ENCODE data around the gene USP26.
"Not testable (repeated sequence)": the region's sequence is repeated elsewhere in the genome, so short reads cannot be mapped to it uniquely, and the experiment has no call there.

Gene USP26

DNA sequence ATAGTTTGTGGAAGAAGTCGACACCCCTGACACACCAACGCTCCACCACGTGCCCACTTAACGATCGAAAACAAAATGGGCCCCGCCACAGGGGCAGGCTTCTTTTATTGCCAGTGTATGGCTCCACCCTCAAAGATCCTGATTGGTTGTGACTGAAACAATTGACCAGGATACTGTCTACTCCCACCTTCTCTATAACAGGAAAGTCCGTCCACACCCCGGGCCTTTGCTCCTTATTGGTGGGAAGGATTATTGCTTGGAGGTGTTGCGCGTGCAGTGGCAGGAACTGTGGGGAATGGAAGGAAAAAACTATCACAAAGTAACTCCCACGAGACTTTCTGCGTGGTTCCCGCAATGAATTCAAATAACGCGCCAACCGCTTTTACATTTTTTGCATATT is at the start of gene USP26:
Gene USP26, minus strand, starts transcription at position 79 of the 400 bp plus-strand sequence. CDS start 68,889 bp downstream, outside the sequence.
- DNase-seq, result no peak

DNA sequence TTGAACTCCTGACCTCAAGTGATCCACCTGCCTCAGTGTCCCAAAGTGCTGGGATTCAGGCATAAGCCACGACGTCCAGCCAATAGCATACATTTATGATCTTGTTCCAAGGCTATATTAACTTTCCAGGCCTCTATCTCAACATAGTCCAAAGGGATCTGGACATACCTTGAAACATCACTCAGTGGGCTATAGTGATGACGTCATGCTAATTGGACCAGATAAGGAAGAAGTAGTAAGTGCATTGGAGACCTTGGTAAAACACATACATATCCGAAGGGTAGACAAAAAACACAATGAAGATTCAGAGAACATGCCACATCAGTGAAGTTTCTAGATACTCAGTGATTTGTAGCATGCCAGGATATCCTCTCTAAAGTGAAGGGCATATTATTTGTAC is 37.4 kb upstream of the USP26 start:
- no peak for DNase-seq

GRCh38 chrX:133120406-133120805 is 23.5 kb upstream of the USP26 start:
- DNase-seq, result no peak

DNA sequence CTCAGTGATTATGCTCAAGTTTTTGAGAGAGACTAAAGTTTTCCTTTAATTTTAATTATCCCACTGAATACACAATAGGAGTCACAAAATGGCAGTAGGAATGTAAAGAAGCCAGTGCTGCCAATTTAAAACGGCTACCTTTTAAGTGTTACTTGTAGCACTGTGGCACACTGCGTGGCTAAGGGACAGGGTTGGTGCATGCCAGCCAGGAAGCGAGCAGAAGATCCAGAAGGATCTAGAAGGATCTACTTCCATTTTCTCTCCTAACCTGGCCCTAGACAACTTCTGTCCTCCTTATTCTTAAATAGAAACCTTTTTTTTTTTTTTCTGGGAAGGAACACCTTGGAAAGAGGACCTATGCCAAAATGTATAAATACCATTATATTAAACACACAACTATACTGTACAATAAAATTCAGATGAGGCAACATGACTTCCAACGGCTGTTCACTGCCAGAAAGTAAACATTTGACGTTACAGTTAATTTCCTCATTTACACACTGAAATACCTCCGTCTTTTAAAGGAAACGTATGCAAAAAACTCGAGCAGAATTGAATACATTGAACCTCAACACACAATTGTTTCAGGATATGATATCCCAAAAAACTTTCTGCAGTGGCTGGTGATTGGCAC is 2.7 kb downstream of the USP26 start:
- no peak for DNase-seq

- DNase-seq, result no peak
These were observed 6.6 kb downstream of the USP26 start for GRCh38 chrX:133090236-133090809.

DNA sequence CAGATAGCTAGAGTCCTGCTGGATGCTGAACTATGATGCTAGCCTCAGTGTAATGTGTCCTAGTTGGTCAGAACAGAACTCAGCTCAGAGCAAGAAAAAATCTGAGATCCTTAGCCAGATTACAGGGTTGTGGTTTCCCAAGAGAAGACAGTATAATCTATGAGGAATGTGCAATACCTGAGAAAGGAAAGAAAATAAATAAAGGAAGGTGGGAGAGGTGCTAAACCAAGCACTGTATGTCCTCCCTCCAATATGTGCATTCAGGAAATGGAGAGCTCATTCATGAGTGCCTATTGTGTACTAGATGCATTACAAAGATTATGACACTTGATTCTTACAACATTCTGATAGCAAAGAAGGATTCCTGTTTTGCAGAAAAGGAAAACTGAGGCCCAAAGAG is 7.5 kb downstream of the USP26 start:
- no peak for DNase-seq

- no peak for DNase-seq
These were observed 11.1 kb downstream of the USP26 start for GRCh38 chrX:133085785-133086184.

GRCh38 chrX:133085056-133085455 is 11.9 kb downstream of the USP26 start:
- DNase-seq, result not testable (repeated sequence)

- DNase-seq, result no peak
These were observed 13.0 kb downstream of the USP26 start for GRCh38 chrX:133083899-133084298.

- no peak for DNase-seq
These were observed 14.9 kb downstream of the USP26 start for GRCh38 chrX:133081990-133082389.

DNA sequence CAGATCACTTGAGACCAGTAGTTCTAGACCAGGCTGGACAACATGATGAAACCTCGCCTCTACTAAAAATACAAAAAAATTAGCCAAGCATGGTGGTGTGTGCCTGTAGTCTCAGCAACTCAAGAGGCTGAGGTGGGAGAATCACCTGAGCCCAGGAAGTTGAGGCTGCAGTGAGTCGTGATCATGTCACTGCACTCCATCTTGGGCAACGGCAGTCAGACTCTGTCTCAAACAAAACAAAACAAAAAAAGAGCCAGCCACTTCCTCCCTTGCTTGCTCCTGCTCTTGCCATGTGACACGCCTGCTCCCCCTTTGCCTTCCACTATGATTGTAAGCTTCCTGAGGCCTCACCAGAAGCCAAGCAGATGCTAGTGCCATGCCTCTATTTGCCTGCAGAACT is 19.1 kb downstream of the USP26 start:
- DNase-seq, result not testable (repeated sequence)

DNA sequence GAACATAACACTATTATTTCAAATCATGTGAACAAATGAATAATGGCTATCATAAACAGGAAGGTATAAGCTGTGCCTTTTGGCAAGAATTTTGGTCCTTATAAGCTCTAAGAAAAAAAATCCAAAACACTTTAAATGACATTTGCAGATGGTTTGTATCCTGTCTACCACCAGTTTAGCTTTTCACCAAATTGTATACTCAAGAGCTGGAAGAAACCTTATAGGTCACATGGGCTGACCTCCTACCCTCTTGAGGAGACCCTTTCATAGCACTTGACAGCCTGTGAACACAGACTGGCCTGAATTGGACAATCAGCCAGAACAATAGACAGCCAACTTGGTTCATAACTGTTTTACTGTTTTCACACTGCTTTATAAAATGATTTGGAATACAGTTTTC is 24.3 kb downstream of the USP26 start:
- DNase-seq, result no peak

DNA sequence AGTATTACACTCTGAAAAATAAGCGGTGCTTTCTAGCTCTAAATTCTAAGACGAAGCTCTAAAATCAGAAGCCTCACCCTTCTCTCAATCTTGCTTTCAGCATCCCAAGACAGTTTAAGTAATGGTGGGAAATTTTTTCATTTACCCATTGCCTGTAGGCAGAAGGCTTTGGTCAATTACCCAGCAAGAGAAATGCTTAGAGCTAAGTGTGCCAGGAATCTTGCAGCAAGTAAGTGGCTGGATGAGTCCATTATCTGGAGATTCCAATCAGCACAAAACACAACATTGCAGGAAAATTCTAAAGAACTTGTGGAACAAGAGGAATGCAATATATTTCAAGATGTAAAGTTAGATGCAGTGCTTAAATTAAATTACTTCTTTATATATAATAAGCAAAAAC is 28.4 kb downstream of the USP26 start:
- DNase-seq, result no peak

- DNase-seq, result no peak
These were observed 40.6 kb downstream of the USP26 start for GRCh38 chrX:133056341-133056740.

GRCh38 chrX:133054761-133055405 is 42.0 kb downstream of the USP26 start:
- no peak for DNase-seq

- no peak for DNase-seq
These were observed 42.9 kb downstream of the USP26 start for GRCh38 chrX:133053861-133054598.

- DNase-seq, result no peak
These were observed 48.2 kb downstream of the USP26 start for GRCh38 chrX:133048751-133049150.

DNA sequence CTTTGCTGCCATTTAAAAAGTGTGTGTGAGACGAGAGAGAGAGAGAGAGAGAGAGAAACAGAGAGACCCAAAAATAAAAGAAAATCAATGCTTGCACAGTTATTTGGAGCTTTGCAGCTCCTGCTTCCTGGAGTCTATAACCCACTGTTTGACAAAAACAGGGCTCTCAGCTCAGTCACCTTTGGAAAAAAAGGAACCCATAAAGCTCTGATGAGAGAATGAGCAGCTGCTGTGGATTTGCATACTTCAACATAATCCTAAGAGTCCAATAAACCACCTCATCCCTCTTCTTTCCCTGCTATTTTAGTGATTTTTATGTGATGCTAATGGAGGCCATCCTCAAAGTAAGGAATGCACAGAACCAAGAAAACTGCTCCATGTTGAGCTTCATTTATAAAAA is 50.3 kb downstream of the USP26 start:
- DNase-seq, result no peak

- no peak for DNase-seq
These were observed 50.9 kb downstream of the USP26 start for GRCh38 chrX:133045986-133046385.

DNA sequence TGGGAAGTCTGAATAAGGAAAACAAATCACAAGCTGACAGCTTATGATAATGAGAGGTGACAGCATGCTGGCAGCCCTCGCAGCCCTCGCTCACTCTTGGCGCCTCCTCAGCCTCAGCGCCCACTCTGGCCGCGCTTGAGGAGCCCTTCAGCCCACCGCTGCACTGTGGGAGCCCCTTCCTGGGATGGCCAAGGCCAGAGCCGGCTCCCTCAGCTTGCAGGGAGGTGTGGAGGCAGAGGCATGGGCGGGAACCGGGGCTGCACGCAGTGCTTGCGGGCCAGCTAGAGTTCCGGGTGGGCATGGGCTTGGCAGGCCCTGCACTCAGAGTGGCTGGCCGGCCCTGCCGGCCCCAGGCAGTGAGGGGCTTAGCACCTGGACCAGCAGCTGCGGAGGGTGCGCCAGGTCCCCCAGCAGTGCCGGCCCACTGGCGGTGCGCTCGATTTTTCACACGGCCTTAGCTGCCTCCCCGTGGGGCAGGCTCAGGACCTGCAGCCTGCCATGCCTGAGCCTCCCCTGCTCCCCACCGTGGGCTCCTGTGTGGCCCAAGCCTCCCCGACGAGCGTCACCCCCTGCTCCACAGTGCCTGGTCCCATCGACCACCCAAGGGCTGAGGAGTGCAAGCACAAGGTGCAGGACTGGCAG is 52.6 kb downstream of the USP26 start:
- DNase-seq, result not testable (repeated sequence)

DNA sequence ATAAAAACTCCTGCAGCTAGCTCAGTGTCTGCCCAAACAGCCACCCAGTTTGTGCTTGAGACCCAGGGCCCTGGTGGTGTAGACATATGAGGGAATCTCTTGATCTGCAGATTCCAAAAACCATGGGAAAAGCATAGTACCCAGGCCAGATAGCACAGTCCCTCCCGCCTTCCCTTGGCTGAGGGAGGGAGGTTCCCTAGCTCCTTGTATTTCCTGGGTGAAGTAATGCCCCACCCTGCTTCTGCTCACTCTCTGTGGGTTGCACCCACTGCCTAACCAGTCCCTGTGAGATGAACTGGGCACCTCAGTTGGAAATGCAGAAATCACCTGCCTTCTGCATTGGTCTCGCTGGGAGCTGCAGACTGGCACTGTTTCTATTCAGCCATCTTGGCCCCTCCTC is 54.6 kb downstream of the USP26 start:
- no peak for DNase-seq

DNA sequence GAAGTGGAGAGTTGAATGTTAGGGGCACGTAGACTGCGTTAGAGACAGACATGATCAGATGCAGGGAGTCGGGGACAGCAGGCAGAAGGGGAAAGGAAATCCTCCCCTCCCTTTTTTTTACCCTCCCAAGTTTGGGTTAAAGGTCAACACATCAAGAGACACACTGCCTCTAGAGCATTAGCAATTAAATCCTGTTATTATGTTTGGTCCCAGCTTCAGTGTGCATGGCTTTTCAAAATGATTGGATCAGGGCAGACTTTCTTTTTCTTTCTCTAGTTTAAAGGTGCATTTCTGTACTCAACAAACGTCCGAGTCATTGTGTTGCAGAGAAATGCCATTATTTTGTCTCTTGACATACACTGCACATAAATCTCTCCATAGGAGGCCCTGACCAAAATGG is 63.9 kb downstream of the USP26 start:
- DNase-seq, result no peak

- DNase-seq, result no peak
These were observed 78.7 kb downstream of the USP26 start for GRCh38 chrX:133018229-133018628.
